ENCODE results near the gene IL11RA. TPM values are rescaled to one million over a fixed set of nuclear protein-coding genes. Genes with fewer than 3 reads are reported as not detected.

Gene IL11RA
- 112 to 114 TPM (median 113 TPM) in 3 replicates for total RNA-seq

DNA sequence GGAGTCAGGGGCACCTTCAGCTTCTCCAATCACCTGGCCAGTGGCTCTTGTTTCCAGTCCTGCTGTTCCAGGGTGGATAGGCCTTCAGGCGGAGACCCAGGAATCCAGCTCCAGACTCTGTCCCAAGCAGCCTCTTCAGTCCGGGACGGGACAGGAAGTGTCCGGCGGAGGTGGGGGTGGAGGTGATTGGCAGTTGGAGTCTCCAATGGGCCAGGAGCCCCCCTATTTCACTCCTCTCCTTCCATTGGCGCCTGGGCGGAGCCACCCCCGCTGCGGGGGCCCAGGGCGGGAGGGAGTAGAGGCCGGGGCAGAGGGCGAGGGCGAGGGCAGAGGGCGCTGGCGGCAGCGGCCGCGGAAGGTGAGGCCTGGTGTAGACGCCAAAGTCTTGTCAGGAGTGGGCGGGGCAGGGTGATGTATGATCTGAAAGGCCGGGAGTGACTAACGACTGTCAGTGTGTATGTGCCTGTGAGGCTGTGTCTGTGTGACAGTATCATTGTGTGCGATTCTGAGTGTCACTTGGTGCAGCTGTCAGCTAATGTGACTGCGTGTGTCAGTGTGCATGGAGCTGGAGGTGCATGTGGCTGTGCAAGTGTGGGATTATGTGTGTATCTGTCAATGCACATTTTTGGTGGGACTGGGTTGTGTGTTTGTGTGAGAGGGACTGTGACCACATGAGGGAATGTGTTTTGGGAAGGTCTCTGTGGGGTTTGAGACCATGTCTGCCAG lies at the start of gene IL11RA:
TSS of gene IL11RA (plus strand) at position 310 of the 726 bp plus-strand sequence. CDS start 3,033 bp downstream, outside the sequence.
- Mint-ChIP-seq H3K27ac (peak within 1 kb of the TSS; percentile 95), H3K27me3 (ENCODE audit: low read depth) (no peaks in the 10 kb centered on the region), H3K36me3 (peaks cover 6% of the 10 kb centered on the region), H3K4me1 (peaks cover 58% of the 10 kb centered on the region), H3K4me3 (peak within 1 kb of the TSS; percentile 71), H3K9me3 (no peaks in the 10 kb centered on the region)
- no peak for DNase-seq (ENCODE audit: low spot score in 2 of 2, unreplicated experiment in 2 of 2)
- TF ChIP-seq, protein P1, sequence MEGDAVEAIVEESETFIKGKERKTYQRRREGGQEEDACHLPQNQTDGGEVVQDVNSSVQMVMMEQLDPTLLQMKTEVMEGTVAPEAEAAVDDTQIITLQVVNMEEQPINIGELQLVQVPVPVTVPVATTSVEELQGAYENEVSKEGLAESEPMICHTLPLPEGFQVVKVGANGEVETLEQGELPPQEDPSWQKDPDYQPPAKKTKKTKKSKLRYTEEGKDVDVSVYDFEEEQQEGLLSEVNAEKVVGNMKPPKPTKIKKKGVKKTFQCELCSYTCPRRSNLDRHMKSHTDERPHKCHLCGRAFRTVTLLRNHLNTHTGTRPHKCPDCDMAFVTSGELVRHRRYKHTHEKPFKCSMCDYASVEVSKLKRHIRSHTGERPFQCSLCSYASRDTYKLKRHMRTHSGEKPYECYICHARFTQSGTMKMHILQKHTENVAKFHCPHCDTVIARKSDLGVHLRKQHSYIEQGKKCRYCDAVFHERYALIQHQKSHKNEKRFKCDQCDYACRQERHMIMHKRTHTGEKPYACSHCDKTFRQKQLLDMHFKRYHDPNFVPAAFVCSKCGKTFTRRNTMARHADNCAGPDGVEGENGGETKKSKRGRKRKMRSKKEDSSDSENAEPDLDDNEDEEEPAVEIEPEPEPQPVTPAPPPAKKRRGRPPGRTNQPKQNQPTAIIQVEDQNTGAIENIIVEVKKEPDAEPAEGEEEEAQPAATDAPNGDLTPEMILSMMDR (IDR thresholded peaks at IDR 0.05; ENCODE audit: unreplicated experiment), result no peak

- peak; percentile 76 to 93 for DNase-seq (ENCODE audit: low spot score in 2 of 2, unreplicated experiment in 2 of 2)
- TF ChIP-seq, protein P1 (IDR thresholded peaks at IDR 0.05; ENCODE audit: unreplicated experiment), result peak; percentile 93
- Mint-ChIP-seq H3K36me3 (no peaks in the 10 kb centered on the region), H3K27me3 (ENCODE audit: low read depth) (peaks cover 28% of the 10 kb centered on the region), H3K9me3 (no peaks in the 10 kb centered on the region), H3K4me1 (no peaks in the 10 kb centered on the region), H3K4me3 (no peak overlapping the region), H3K27ac (no peak overlapping the region)
Observed at GRCh38 chr9:34603610-34604231, 48.3 kb upstream of the IL11RA start.

GRCh38 chr9:34606190-34606589 lies 45.8 kb upstream of the IL11RA start:
- no peaks in the 10 kb centered on the region for H3K9me3 Mint-ChIP-seq
- peaks cover 8% of the 10 kb centered on the region for H3K4me1 Mint-ChIP-seq
- TF ChIP-seq, protein P1 (IDR thresholded peaks at IDR 0.05; ENCODE audit: unreplicated experiment), result no peak
- no peak for DNase-seq (ENCODE audit: low spot score in 2 of 2, unreplicated experiment in 2 of 2)
- peaks cover 19% of the 10 kb centered on the region for H3K27me3 Mint-ChIP-seq (ENCODE audit: low read depth)
- no peaks in the 10 kb centered on the region for H3K36me3 Mint-ChIP-seq
- H3K27ac Mint-ChIP-seq, result no peak overlapping the region
- H3K4me3 Mint-ChIP-seq, result no peak overlapping the region

GRCh38 chr9:34606905-34607304 lies 45.1 kb upstream of the IL11RA start:
- TF ChIP-seq, protein P1 (IDR thresholded peaks at IDR 0.05; ENCODE audit: unreplicated experiment), result no peak
- Mint-ChIP-seq H3K27me3 (ENCODE audit: low read depth) (peaks cover 13% of the 10 kb centered on the region), H3K4me3 (no peak overlapping the region), H3K4me1 (peaks cover 14% of the 10 kb centered on the region), H3K9me3 (no peaks in the 10 kb centered on the region), H3K27ac (no peak overlapping the region), H3K36me3 (no peaks in the 10 kb centered on the region)
- DNase-seq (ENCODE audit: low spot score in 2 of 2, unreplicated experiment in 2 of 2), result no peak

DNA sequence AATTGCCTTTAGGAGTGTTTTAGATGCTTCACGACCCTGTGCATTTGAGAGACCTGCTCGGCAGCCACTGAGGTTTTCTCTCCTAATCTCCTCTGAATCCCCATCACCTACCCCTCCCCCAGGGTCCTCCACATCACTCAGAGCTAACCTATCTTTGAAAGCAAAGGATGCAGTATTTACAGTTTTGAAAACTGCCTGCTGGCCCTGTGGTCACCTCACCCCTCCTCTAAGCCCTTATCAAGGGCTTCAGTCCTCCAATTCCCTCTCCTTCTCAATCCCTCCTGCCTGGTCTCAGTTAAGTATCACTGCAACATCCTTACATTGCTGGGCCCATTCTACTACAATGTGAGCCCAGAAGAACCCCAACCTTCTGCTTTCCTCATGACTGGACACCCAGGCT lies 44.7 kb upstream of the IL11RA start:
- no peaks in the 10 kb centered on the region for H3K36me3 Mint-ChIP-seq
- peaks cover 15% of the 10 kb centered on the region for H3K4me1 Mint-ChIP-seq
- peaks cover 13% of the 10 kb centered on the region for H3K27me3 Mint-ChIP-seq (ENCODE audit: low read depth)
- no peak overlapping the region for H3K4me3 Mint-ChIP-seq
- TF ChIP-seq, protein P1 (IDR thresholded peaks at IDR 0.05; ENCODE audit: unreplicated experiment), result no peak
- DNase-seq (ENCODE audit: low spot score in 2 of 2, unreplicated experiment in 2 of 2), result no peak
- no peaks in the 10 kb centered on the region for H3K9me3 Mint-ChIP-seq
- no peak overlapping the region for H3K27ac Mint-ChIP-seq
